ENCODE measurements around the gene POLR2J. TPM values are rescaled to one million over a fixed set of nuclear protein-coding genes. Genes with fewer than 3 reads are reported as not detected.
"Not testable (repeated sequence)": the region's sequence is repeated elsewhere in the genome, so short reads cannot be mapped to it uniquely, and the experiment has no call there.

The POLR2J gene
- total RNA-seq, 2 donors from 2014 or later = 35.0 to 40.3 TPM

DNA sequence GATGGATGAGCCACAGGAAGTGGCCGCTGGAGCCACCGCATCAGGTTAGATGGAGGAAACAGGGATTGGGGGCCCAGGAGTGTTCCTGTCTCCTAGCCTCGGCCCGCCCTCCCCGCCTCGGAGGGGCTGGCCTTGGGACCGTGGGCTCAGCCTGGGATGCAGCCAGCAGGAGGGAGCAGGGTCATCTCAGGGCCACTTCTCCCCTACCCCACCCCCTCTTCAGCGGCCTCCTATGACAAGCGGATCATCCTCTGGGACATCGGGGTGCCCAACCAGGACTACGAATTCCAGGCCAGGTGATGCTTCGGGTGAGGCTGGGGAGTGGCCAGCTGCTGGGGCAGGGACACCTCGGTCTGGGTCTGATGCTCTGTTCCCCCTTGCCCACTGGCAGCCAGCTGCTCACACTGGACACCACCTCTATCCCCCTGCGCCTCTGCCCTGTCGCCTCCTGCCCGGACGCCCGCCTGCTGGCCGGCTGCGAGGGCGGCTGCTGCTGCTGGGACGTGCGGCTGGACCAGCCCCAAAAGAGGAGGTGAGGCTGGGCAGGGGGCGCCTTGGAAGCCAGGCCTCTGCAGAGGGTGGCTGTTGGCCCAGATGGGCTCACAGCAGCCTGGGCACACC lies 9.3 kb downstream of the POLR2J start:
- no peak for DNase-seq (ENCODE audit: low spot score)
- intact Hi-C loops (cut with DNase I) = no loop called here

DNA sequence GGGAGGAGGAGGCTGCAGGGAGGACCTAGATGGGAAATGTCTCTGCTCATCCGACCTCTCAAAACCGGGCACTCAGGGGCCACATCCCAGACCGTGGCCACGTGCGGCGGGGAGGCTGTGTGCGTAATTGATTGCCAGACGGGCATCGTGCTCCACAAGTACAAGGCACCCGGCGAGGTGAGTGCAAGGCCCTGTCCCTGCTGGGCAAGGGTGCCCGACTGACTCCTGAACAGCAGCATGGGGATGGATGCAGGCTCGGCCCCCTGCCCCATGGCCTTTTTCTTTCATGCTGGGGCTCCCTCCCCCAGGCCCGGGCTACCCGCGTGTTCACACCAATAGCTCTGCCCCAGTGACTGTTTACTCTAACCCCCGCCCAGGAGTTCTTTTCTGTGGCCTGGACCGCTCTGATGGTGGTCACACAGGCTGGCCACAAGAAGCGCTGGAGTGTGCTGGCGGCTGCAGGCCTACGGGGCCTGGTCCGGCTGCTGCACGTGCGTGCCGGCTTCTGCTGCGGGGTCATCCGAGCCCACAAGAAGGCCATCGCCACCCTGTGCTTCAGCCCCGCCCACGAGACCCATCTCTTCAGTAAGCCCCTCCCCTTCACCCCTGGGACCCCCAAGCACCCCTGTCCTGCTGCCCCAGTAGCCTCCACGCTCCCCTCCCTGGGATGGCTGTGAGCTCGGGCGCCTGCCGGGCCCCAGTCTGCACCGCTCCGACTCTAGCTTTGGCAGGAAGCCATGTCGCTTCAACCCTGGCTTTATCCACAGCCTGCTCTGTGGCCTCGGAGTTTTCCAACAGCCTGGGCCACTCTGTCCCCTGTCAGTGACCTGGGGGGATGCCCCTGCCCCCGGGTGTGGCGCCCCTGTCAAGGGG lies 10.0 kb downstream of the POLR2J start:
- intact Hi-C loops (cut with DNase I) = no loop called here
- DNase-seq (ENCODE audit: low spot score) = no peak

GRCh38 chr7:102467581-102468477 lies 10.9 kb downstream of the POLR2J start:
- DNase-seq (ENCODE audit: low spot score) = no peak
- intact Hi-C loops (cut with DNase I) = no loop called here

DNA sequence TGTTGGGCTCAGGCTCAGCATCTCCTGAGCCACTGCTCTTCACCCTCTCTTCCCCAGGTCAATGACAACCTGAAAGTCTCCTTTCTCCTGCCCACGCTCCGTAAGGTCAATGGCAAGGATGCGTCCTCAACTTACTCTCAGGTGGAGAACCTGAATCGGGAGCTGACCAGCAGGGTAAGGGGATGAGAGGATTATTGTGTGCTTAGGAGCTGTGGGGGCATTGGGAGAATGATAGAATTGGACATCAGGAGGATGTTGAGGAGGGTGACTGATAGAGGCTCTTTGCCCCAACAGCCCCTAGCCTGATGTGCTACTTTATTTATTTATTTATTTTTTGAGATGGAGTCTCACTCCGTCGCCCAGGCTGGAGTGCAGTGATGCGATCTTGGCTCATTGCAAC lies 12.6 kb downstream of the POLR2J start:
- no peak for DNase-seq (ENCODE audit: low spot score)
- intact Hi-C loops (cut with DNase I) = no loop called here

GRCh38 chr7:102464577-102465280 lies 14.0 kb downstream of the POLR2J start, which contains the start of the genes ALKBH4 and LRWD1:
Gene ALKBH4, minus strand, starts transcription at chr7:102464863. Its CDS starts 27 bp downstream, at chr7:102464836.
Gene LRWD1, plus strand, starts transcription at chr7:102464984. Its CDS starts 97 bp downstream, at chr7:102465081.
- intact Hi-C loops (cut with DNase I) = no loop called here

DNA sequence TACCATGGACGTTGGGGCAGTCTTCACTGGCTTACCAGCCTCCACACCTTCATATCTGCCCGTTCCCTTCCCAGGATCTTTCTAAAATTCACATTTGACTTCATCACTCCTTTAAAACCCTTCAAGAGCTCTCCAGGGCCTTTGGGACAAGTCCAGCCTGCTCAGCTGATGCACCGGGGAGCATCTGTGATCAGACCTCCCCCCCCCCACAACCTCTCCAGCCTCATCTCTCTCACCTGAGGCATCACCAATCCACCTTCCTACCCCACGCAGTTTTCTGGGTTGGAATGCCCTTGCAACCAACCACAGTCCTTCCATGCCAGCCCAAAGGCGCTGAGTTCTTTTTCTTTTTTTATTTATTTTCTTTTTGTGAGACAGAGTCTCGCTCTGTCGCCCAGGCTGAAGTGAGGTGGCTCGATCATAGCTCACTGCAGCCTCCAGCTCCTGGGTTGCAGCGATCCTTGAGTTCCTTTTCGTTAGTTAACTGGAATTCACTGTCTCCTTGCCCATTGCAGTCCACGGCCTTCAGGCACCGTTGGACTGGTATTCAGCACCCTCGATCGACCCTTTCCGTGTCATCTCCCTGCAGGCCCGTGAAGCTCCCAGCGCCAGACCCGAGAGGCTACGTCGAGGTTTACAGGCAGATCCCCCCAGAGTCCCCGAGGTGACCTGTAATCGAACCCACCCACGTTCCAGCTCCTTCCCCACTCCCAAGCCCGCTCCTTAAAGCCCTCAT lies 14.7 kb downstream of the POLR2J start:
- intact Hi-C loops (cut with DNase I) = no loop called here
- DNase-seq (ENCODE audit: low spot score) = no peak

More at GRCh38 chr7:102464577-102465280, 14.0 kb downstream of the POLR2J start, which contains the start of the genes ALKBH4 and LRWD1:
- DNase-seq (ENCODE audit: low spot score) = peak; percentile 98

- no peak for DNase-seq (ENCODE audit: low spot score)
- intact Hi-C loops (cut with DNase I) = no loop called here
Measured at GRCh38 chr7:102460467-102460866, 18.3 kb downstream of the POLR2J start.

DNA sequence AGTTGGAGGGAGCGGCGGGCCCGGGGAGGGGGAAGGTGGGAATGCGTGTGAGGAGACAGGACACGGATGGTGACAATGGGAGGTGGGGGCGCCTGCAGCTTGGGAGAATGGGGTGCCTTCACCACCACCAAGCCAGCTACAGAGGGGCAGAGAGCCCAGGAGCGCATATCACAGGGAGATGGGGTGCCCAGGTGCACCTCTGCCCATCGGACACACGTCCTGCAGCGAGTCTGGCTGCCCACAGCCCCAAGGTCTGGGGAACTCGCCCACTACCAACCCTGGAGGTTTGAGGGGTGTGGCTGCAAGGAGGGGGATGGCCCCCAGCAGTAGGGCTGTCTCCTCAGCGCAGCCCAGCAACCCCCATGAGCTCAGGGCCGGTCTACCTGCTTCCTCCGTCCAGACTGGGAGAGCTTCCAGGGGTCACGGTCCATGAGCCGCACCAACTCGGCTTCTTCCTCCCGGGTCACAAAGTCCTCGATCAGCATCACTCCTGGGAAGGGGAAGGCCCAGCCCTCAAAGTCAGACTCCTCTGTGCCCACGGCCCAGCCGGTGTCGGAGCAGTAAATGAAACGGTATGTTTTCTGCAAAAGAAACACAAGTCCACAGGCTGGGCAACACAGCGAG lies 19.4 kb downstream of the POLR2J start:
- no peak for DNase-seq (ENCODE audit: low spot score)
- intact Hi-C loops (cut with DNase I) = no loop called here

DNA sequence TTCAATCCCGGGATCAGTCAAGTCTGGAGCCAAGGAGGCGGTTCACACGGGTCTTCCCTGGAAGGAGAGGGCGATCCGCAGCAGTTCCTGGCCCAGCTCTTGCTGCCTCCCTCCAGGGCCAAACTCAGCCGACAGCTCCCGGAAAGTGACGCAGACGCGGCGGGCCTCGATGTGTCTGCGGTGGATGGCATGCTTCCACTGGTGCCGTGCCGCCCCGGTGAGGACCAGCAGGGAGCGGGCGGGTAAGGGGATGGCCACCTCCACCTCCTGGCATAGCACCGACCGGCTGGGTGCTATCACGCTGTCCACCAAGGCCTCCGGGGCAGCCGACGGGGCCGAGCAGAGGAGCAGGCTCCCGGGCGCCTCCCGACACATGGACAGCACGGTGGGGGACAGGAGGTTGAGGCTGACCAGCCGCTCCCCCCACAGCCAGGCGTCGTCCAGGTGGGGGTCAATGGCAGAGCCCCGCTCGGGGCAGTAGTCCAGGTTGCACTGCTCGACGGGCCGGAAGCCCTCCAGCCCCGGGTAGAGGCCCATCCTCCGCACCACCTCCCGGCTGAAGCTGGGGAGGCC lies 21.3 kb downstream of the POLR2J start:
- DNase-seq (ENCODE audit: low spot score) = no peak
- intact Hi-C loops (cut with DNase I) = no loop called here

DNA sequence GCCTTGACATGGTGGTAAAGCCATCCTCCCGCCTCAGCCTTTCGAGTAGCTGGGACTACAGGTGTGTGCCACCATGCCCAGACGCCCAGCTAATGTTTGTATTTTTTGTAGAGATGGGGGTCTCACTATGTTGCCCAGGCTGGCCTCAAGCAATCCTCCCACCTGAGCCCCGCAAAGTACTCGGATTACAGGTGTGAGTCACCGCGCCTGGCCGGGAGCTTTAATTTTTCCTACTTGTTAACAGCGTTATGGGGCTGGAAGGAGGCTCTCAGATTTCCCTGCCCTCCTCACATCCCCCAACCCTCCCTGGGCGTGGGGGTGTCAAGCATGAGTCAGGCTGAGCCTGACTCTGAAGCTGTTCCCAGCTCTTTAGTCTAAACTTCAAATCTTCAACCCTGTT lies 22.4 kb downstream of the POLR2J start:
- intact Hi-C loops (cut with DNase I) = no loop called here
- DNase-seq (ENCODE audit: low spot score) = no peak

DNA sequence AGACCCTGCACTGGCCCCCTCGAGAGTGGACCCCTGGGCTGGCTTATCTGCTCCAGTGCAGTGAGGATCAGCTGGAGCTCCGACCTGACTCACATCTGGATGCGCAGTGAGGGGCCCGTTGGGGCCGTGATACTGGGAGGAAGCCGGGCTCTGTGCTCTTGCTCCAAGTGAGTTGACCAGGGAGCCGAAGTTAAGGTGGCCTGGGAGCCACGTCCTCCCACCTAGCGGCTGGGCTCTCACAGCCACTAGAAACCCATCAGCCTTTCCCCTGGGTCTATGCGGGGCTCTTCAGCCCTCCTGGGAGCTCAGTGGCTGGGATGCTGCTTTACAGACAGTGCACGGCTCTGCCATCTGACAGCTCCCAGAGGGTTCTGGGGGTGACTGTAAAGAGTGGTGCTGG lies 23.1 kb downstream of the POLR2J start:
- no peak for DNase-seq (ENCODE audit: low spot score)
- intact Hi-C loops (cut with DNase I) = no loop called here

DNA sequence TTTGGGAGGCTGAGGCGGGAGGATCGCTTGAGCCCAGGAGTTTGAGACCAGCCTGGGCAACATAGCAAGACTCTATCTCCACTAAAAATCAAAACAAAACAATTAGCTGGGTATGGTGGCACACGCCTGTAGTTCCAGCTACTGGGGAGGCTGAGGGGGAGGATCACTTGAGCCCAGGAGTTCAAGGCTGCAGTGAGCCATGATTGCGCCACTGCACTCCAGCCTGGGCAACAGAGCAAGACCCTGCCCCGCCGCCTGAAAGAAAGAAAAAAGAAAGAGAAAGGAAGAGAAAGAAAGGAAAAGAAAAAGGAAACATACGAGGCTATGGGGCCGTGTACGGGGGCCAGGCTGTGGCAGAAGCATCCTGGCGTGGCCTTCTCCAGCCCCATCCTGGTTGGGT lies 23.8 kb downstream of the POLR2J start:
- intact Hi-C loops (cut with DNase I); DNase-seq (ENCODE audit: low spot score): not testable (repeated sequence)

DNA sequence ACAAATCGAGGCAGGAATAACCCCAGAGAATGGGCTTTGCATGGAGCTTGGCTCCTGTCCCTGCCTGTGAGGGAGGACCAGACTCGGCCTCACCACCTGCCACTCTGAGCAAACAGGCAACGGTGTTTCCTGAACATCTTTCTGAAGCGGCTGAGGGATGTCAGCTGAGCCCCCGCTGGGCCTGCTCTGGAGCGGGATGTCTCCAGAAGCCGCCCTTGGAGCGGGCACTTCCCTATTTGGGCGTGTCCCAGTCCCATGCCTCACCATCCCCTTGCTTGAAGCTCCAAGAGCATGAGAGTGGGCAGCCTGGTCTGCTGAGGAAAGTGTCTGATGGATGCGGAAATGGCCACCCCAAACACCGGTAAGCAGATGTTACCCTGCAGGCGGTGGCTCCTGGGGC lies 24.3 kb downstream of the POLR2J start:
- intact Hi-C loops (cut with DNase I) = no loop called here
- no peak for DNase-seq (ENCODE audit: low spot score)

- intact Hi-C loops (cut with DNase I) = no loop called here
- DNase-seq (ENCODE audit: low spot score) = no peak
Measured at GRCh38 chr7:102453319-102453718, 25.4 kb downstream of the POLR2J start.

GRCh38 chr7:102452451-102452850 lies 26.3 kb downstream of the POLR2J start:
- no peak for DNase-seq (ENCODE audit: low spot score)
- intact Hi-C loops (cut with DNase I) = no loop called here

GRCh38 chr7:102451371-102452054 lies 27.2 kb downstream of the POLR2J start:
- DNase-seq (ENCODE audit: low spot score) = no peak
- intact Hi-C loops (cut with DNase I) = no loop called here

DNA sequence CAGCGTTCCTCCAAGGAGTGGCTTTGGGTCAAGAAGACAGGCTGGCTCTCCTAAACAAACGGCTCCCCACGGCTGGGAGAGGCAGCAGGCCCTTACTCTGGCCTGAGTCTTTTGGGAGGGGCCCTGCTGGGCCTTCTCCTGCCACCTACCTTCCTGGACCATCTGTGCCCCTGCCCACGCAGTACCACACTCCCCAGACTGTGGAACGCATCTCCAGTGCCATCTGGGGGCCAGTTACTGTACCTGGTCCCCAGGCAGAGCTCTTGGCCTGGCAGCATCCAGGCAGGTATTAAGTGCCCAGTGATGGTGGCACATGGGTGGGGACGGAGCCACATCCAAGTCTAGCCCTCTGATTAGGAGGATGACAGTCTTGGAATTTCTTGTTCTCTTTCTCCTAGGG lies 28.5 kb downstream of the POLR2J start:
- intact Hi-C loops (cut with DNase I) = no loop called here
- no peak for DNase-seq (ENCODE audit: low spot score)

Measured in posterior vena cava (tissue), 2 donors.